Measurements from ENCODE around the gene CLEC4A. TPM values are rescaled to one million over a fixed set of nuclear protein-coding genes. Genes with fewer than 3 reads are reported as not detected.
A peak's percentile ranks its signal among the peaks of the same experiment; 100 is the strongest.
"Not testable (repeated sequence)": the region's sequence is repeated elsewhere in the genome, so short reads cannot be mapped to it uniquely, and the experiment has no call there.

CLEC4A gene
- total RNA-seq, 1 donor from 2014 or later = 2.5 TPM

GRCh38 chr12:8078916-8079315, 44.5 kb upstream of the CLEC4A start:
- DNase-seq (no peak), ATAC-seq (ENCODE audit: low read depth) (no peak)
- TF ChIP-seq, protein P1, sequence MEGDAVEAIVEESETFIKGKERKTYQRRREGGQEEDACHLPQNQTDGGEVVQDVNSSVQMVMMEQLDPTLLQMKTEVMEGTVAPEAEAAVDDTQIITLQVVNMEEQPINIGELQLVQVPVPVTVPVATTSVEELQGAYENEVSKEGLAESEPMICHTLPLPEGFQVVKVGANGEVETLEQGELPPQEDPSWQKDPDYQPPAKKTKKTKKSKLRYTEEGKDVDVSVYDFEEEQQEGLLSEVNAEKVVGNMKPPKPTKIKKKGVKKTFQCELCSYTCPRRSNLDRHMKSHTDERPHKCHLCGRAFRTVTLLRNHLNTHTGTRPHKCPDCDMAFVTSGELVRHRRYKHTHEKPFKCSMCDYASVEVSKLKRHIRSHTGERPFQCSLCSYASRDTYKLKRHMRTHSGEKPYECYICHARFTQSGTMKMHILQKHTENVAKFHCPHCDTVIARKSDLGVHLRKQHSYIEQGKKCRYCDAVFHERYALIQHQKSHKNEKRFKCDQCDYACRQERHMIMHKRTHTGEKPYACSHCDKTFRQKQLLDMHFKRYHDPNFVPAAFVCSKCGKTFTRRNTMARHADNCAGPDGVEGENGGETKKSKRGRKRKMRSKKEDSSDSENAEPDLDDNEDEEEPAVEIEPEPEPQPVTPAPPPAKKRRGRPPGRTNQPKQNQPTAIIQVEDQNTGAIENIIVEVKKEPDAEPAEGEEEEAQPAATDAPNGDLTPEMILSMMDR (IDR thresholded peaks at IDR 0.05) = no peak
- ChIA-PET POLR2A (interaction anchor here (0.7 to 1.2 kb wide), 5 partner anchors 43 to 164 kb away, joined by 3 to 5 read pairs (median 3); partner anchors contain the start of gene SLC2A3), CTCF (interaction anchor here (1.0 to 5.0 kb wide), 8 partner anchors 12 to 214 kb away, joined by 3 to 53 read pairs (median 6); partner anchors contain the start of gene C3AR1)
- no peaks in the 10 kb centered on the region for H3K27me3 Mint-ChIP-seq
- H3K4me3 Mint-ChIP-seq = no peak overlapping the region
- H3K36me3 Mint-ChIP-seq (ENCODE audit: low read depth) = peaks cover 17% of the 10 kb centered on the region
- H3K4me1 Mint-ChIP-seq = peaks cover 43% of the 10 kb centered on the region
- H3K27ac Mint-ChIP-seq = no peak overlapping the region
- intact Hi-C loops (cut with micrococcal nuclease) = loop anchor here (1.0 kb wide), 2 partner anchors 33 to 146 kb away; no protein-coding TSS in a partner anchor
- H3K9me3 Mint-ChIP-seq = no peaks in the 10 kb centered on the region

GRCh38 chr12:8080120-8080519, 43.3 kb upstream of the CLEC4A start:
- no peaks in the 10 kb centered on the region for H3K9me3 Mint-ChIP-seq
- H3K27me3 Mint-ChIP-seq = no peaks in the 10 kb centered on the region
- no peak for DNase-seq
- TF ChIP-seq, protein P1 (IDR thresholded peaks at IDR 0.05) = no peak
- ATAC-seq (ENCODE audit: low read depth) = no peak
- ChIA-PET CTCF (interaction anchor here (5.0 kb wide), 1 partner anchor 34 kb away, joined by 53 read pairs; no protein-coding TSS in a partner anchor), POLR2A (interaction anchor here (1.5 kb wide), 1 partner anchor 120 kb away, joined by 6 read pairs; no protein-coding TSS in a partner anchor)
- H3K4me3 Mint-ChIP-seq = peak overlapping the region; percentile 2
- peak overlapping the region; percentile 30 for H3K27ac Mint-ChIP-seq
- peaks cover 20% of the 10 kb centered on the region for H3K36me3 Mint-ChIP-seq (ENCODE audit: low read depth)
- intact Hi-C loops (cut with micrococcal nuclease) = loop anchor here (5.0 to 10.0 kb wide), 2 partner anchors 615 to 1228 kb away; partner anchors contain the start of genes CDCA3, RIMKLB and USP5
- peaks cover 51% of the 10 kb centered on the region for H3K4me1 Mint-ChIP-seq

GRCh38 chr12:8081251-8081920, 42.0 kb upstream of the CLEC4A start:
- TF ChIP-seq, protein P1 (IDR thresholded peaks at IDR 0.05) = no peak
- intact Hi-C loops (cut with micrococcal nuclease) = loop anchor here (5.0 to 10.0 kb wide), 2 partner anchors 613 to 1229 kb away; partner anchors contain the start of genes CDCA3, RIMKLB and USP5
- ChIA-PET CTCF (interaction anchor here (1.6 to 5.0 kb wide), 2 partner anchors 35 to 149 kb away, joined by 4 to 53 read pairs; no protein-coding TSS in a partner anchor), POLR2A (interaction anchor here (0.7 to 1.5 kb wide), 4 partner anchors 35 to 145 kb away, joined by 3 to 9 read pairs (median 6); partner anchors contain the start of gene SLC2A3)
- Mint-ChIP-seq H3K36me3 (ENCODE audit: low read depth) (peaks cover 22% of the 10 kb centered on the region), H3K9me3 (no peaks in the 10 kb centered on the region), H3K27me3 (no peaks in the 10 kb centered on the region), H3K4me1 (peaks cover 55% of the 10 kb centered on the region), H3K4me3 (peak overlapping the region; percentile 96), H3K27ac (peak overlapping the region; percentile 97)
- ATAC-seq (ENCODE audit: low read depth) (no peak), DNase-seq (no peak)

- ATAC-seq (ENCODE audit: low read depth) (no peak), DNase-seq (no peak)
- H3K27me3 Mint-ChIP-seq = no peaks in the 10 kb centered on the region
- H3K4me1 Mint-ChIP-seq = peaks cover 60% of the 10 kb centered on the region
- H3K27ac Mint-ChIP-seq = peak overlapping the region; percentile 97
- TF ChIP-seq, protein P1 (IDR thresholded peaks at IDR 0.05) = no peak
- H3K9me3 Mint-ChIP-seq = no peaks in the 10 kb centered on the region
- H3K4me3 Mint-ChIP-seq = peak overlapping the region; percentile 96
- CTCF ChIA-PET = no interaction called here
- POLR2A ChIA-PET = interaction anchor here (0.7 kb wide), 1 partner anchor 148 kb away, joined by 8 read pairs; no protein-coding TSS in a partner anchor
- peaks cover 24% of the 10 kb centered on the region for H3K36me3 Mint-ChIP-seq (ENCODE audit: low read depth)
- intact Hi-C loops (cut with micrococcal nuclease) = loop anchor here (1.0 to 10.0 kb wide), 6 partner anchors 50 to 1230 kb away; partner anchors contain the start of genes CDCA3, FOXJ2, RIMKLB and SLC2A3
These were observed 40.7 kb upstream of the CLEC4A start for GRCh38 chr12:8082808-8083100.

DNA sequence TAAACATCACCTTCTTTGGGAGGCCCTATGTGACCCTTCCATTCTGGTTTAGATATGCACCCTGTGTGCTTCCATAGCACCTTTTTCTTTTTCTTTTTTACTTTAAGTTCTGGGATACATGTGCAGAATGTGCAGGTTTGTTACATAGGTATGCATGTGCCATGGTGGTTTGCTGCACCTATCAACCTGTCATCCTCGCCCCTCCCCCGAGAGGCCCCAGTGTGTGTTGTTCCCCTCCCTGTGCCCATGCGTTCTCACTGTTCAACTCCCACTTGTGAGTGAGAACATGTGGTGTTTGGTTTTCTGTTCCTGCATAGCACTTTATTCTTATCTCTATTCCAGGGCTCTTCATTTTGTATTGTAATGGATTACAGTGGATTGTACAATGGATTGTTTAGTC, 39.1 kb upstream of the CLEC4A start:
- Mint-ChIP-seq H3K4me1 (peaks cover 71% of the 10 kb centered on the region), H3K4me3 (peak overlapping the region; percentile 49), H3K36me3 (ENCODE audit: low read depth) (peaks cover 30% of the 10 kb centered on the region)
- H3K27me3 Mint-ChIP-seq; H3K27ac Mint-ChIP-seq; ATAC-seq (ENCODE audit: low read depth); CTCF ChIA-PET; DNase-seq; H3K9me3 Mint-ChIP-seq: not testable (repeated sequence)
- intact Hi-C loops (cut with micrococcal nuclease) = loop anchor here (5.0 to 10.0 kb wide), 2 partner anchors 610 to 1232 kb away; partner anchors contain the start of genes CDCA3, RIMKLB and USP5
- POLR2A ChIA-PET = interaction anchor here (0.6 to 0.7 kb wide), 2 partner anchors 57 to 148 kb away, joined by 4 to 9 read pairs; no protein-coding TSS in a partner anchor

All from activated B cell treated with CpG ODN at 0.5 μM for 24 hours (primary cell).